Lower lobe of right lung (tissue), 2 donors: ENCODE results near the gene DOK7. TPM values are rescaled to one million over a fixed set of nuclear protein-coding genes. Genes with fewer than 3 reads are reported as not detected.
A peak's percentile ranks its signal among the peaks of the same experiment; 100 is the strongest.

Experiments
- ATAC-seq, 2 donors: fragments of 200-7000 bp; cut with Tn5 transposase; one replicate each; pipeline ENCODE4 v1.9.1; 2020 to 2022; ENCODE audit warnings: mild to moderate bottlenecking in 2 of 2, moderate library complexity in 2 of 2
- DNase-seq: peaks from one replicate; pipeline ENCODE4 v3.0.0-alpha.2; 2020
- H3K27ac ChIP-seq: fragments of 200-600 bp; one replicate; pipeline ENCODE4 v1.8.0; 2022
- H3K27me3 ChIP-seq: fragments of 200-600 bp; one replicate; pipeline ENCODE4 v1.8.0; 2022; ENCODE audit warnings: low read depth
- H3K36me3 ChIP-seq: fragments of 200-600 bp; one replicate; pipeline ENCODE4 v1.8.0; 2022; ENCODE audit warnings: mild to moderate bottlenecking
- H3K4me1 ChIP-seq: fragments of 200-600 bp; one replicate; pipeline ENCODE4 v1.8.0; 2022
- H3K4me3 ChIP-seq: fragments of 200-600 bp; one replicate; pipeline ENCODE4 v1.8.0; 2022; ENCODE audit warnings: mild to moderate bottlenecking
- H3K9me3 ChIP-seq: fragments of 200-600 bp; one replicate; pipeline ENCODE4 v1.8.0; 2022
- intact Hi-C: fragments of 100-400 bp; cut with DNase I; formaldehyde crosslinking; loops from one replicate; pipeline ENCODE4 v1.11.0; 2022
- total RNA-seq: library from RNA; stranded (reverse); fragmentation: NEBNext Ultra II Directional; extraction: Animal tissue kit (Norgen Biotek cat#: 25700); gene quantifications from one replicate; pipeline ENCODE4 v1.2.1, GENCODE V29; 2021
- TF ChIP-seq, protein P1 (sequence below): fragments of 200-600 bp; IDR thresholded peaks from one replicate; pipeline ENCODE4 v1.8.0; 2022; ENCODE audit warnings: antibody characterized with exemption, mild to moderate bottlenecking
- donor health status: DM: no; HTN: yes; CAD: no; lungs with severe emphysema.

DOK7 gene
- total RNA-seq, 1 donor from 2014 or later: 4.0 TPM

DNA sequence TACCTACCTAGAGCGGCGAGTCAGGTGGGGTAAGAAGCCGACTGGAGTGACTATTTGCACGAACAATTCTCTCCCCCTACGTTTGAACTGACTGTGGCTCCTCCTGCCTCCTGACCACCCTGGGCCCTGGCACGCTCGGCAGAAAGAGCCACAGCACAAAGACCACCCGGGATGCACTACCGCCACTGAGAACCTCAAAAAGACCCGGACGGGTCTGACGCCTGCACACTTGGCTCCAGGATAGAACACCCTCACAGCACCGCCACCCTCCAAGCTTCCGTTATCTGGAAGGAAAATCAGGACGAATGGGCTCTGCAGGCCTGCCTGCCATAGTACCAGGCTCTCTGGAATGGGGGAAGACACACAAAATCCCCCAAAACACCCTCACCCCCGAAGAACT is 66.9 kb downstream of the DOK7 start:
- intact Hi-C loops: no loop called here
- Histone ChIP-seq H3K27ac (no peak overlapping the region), H3K9me3 (no peaks in the 10 kb centered on the region), H3K36me3 (peaks cover 33% of the 10 kb centered on the region), H3K27me3 (no peaks in the 10 kb centered on the region), H3K4me3 (peak overlapping the region; percentile 93), H3K4me1 (peaks cover 40% of the 10 kb centered on the region)
- DNase-seq: no peak
- ATAC-seq: no peak
- TF ChIP-seq, protein P1, sequence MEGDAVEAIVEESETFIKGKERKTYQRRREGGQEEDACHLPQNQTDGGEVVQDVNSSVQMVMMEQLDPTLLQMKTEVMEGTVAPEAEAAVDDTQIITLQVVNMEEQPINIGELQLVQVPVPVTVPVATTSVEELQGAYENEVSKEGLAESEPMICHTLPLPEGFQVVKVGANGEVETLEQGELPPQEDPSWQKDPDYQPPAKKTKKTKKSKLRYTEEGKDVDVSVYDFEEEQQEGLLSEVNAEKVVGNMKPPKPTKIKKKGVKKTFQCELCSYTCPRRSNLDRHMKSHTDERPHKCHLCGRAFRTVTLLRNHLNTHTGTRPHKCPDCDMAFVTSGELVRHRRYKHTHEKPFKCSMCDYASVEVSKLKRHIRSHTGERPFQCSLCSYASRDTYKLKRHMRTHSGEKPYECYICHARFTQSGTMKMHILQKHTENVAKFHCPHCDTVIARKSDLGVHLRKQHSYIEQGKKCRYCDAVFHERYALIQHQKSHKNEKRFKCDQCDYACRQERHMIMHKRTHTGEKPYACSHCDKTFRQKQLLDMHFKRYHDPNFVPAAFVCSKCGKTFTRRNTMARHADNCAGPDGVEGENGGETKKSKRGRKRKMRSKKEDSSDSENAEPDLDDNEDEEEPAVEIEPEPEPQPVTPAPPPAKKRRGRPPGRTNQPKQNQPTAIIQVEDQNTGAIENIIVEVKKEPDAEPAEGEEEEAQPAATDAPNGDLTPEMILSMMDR: no peak

DNA sequence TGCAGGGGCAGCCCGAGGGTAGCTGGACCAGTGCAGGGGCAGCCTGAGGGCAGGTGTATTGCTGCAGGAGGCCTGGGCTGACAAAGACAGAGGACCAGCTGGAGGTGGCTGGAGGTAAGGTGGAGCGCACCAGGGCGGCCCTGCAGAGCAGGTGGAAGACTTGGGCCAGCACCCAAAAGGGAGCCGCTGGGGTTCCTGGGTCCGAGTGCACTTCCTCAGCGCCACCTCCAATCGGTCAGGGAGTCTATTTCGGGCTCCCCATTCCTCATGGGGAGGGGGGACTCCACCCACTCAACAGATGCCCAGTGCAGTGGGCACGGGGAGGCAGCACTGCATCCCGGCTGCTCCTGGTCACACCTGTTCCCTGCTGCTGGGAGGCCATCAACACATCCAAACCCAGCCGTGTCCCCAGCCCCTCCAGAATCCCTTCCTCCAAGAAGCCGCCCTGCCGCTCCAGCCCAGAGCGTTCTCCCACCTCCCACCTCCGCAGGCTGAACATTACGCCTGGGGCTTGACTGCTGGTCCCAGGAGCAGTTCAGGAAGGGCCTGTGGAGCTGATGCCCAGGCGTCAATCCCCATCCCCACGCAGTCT is 67.7 kb downstream of the DOK7 start:
- ATAC-seq (no peak), DNase-seq (no peak)
- Histone ChIP-seq H3K27ac (no peak overlapping the region), H3K27me3 (no peaks in the 10 kb centered on the region), H3K4me1 (peaks cover 40% of the 10 kb centered on the region), H3K9me3 (no peaks in the 10 kb centered on the region), H3K36me3 (peaks cover 28% of the 10 kb centered on the region), H3K4me3 (peak overlapping the region; percentile 93)
- intact Hi-C loops: no loop called here
- TF ChIP-seq, protein P1: no peak

DNA sequence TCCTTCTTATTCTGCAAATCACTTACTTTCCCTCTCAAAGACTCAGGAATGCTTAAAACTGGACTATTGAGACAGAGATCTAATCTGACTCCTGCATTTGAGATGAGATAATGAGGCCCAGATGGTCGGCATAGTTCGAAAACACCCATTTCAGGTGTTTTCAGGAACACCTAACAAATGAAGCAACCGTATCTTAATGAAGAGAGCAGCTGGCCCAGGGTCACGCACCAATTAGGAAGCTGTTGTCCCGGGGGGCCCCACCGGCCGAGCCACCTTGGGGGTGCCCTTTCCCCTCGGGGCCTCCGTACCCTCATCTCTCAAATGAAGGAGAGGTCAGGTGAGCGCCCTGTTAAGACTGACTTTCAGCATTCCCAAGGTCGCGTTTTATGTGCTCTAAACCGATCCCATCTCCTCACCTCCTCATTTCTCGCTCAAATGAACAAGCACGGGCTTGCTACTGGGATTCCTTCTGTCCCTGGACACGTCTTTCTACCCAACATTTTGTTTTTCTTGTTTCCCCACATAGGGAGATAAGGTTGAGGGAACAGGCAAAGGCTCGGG is 68.3 kb downstream of the DOK7 start:
- intact Hi-C loops: no loop called here
- H3K4me1 ChIP-seq: peaks cover 40% of the 10 kb centered on the region

DNA sequence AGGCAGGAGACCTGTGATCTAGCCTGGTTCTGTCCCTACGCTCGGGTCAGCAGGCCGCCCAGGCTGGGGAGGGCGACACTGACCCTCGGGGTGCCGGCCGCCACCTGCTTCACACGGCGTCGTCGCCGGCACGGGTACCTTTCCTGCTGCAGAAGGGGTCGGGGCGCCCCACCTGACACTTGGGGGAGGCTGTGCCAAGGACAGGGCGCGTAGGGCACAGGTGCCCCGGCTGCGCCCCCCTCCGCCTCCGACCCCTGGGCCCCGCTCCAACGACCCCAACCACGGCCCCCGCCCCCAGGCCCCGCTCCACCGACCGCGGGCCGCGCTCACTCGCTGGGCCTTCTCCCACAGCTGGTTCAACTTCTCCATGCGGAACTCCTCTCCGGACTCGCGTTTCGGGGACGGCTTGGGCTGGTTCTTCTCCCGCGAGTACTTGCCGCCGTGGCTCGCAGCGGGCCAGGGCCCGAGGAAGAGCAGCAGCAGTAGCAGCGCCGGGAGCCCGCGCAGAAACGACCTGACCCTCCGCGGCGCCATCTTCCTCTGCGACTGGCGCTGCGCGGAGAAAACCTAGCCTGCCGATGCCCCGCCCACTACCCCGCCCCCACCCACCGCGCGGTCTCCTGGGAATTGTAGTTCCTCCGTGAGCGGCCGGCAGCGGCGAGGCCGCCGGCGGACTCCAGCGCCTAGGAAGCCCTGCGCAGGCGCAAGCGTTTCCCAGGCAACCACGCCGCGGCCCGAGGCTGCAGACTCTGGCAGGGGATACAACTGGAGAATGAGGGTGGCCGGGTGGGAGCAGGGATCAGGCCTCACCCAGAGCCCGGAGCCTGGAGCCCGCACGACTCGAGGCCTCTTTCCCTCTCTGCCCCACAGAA is 69.0 kb downstream of the DOK7 start, which contains the start of gene LRPAP1:
LRPAP1 (minus strand) TSS at position 544 of the 872 bp plus-strand sequence; CDS start at position 534, 10 bp downstream.
- DNase-seq: peak; percentile 95
- H3K27ac ChIP-seq: peak within 1 kb of the TSS; percentile 78

More for the DNA sequence above, 68.3 kb downstream of the DOK7 start:
- H3K36me3 ChIP-seq: peaks cover 23% of the 10 kb centered on the region
- TF ChIP-seq, protein P1: no peak
- H3K27me3 ChIP-seq: no peaks in the 10 kb centered on the region
- DNase-seq (no peak), ATAC-seq (peak in 1 of 2 donors; percentile 2)
- H3K27ac ChIP-seq: peak overlapping the region; percentile 78
- peak overlapping the region; percentile 93 for H3K4me3 ChIP-seq
- no peaks in the 10 kb centered on the region for H3K9me3 ChIP-seq

More for the DNA sequence above, 69.0 kb downstream of the DOK7 start, which contains the start of gene LRPAP1:
- H3K4me3 ChIP-seq: peak within 1 kb of the TSS; percentile 93
- H3K27me3 ChIP-seq: no peaks in the 10 kb centered on the region
- peak; percentile 97 to 98 for ATAC-seq
- TF ChIP-seq, protein P1: no peak
- H3K9me3 ChIP-seq: no peaks in the 10 kb centered on the region
- intact Hi-C loops: no loop called here
- peaks cover 40% of the 10 kb centered on the region for H3K4me1 ChIP-seq
- peaks cover 19% of the 10 kb centered on the region for H3K36me3 ChIP-seq
